Smooth muscle cell (in vitro differentiated cells): Measurements from ENCODE around the gene MYADM. TPM values are rescaled to one million over a fixed set of nuclear protein-coding genes. Genes with fewer than 3 reads are reported as not detected.

ENCODE experiments used
- DNase-seq: peaks from one replicate; lab custom pipeline; 2025; ENCODE audit not compliant: unreplicated experiment; lab: John Stamatoyannopoulos, UW
- H2AFZ ChIP-seq: fragments of 200-600 bp; sonication (generic); 2 replicates; pipeline ENCODE4 v1.6.0; 2016; ENCODE audit warnings: antibody characterized with exemption, low read depth, mild to moderate bottlenecking
- H3F3A ChIP-seq: fragments of 200-600 bp; sonication (generic); 2 replicates; pipeline ENCODE4 v1.6.0; 2017; ENCODE audit warnings: antibody characterized with exemption, low read depth
- H3K27ac ChIP-seq: fragments of 200-600 bp; sonication (generic); 2 replicates; pipeline ENCODE4 v1.5.1; 2016; ENCODE audit warnings: low read depth, mild to moderate bottlenecking
- H3K27me3 ChIP-seq: fragments of 200-600 bp; sonication (generic); 2 replicates; pipeline ENCODE4 v1.6.1; 2016; ENCODE audit warnings: low read depth, mild to moderate bottlenecking
- H3K36me3 ChIP-seq: fragments of 200-600 bp; sonication (generic); 2 replicates; pipeline ENCODE4 v1.5.1; 2016; ENCODE audit warnings: low read depth
- H3K4me1 ChIP-seq: fragments of 200-600 bp; sonication (generic); 2 replicates; pipeline ENCODE4 v1.5.1; 2016; ENCODE audit warnings: low read depth
- H3K4me2 ChIP-seq: fragments of 200-600 bp; sonication (generic); 2 replicates; pipeline ENCODE4 v1.6.0; 2016; ENCODE audit warnings: mild to moderate bottlenecking
- H3K4me3 ChIP-seq: fragments of 200-600 bp; sonication (generic); 2 replicates; pipeline ENCODE4 v1.5.1; 2016; ENCODE audit warnings: mild to moderate bottlenecking
- H3K79me2 ChIP-seq: fragments of 200-600 bp; sonication (generic); 2 replicates; pipeline ENCODE4 v1.6.0; 2016; ENCODE audit warnings: low read depth, mild to moderate bottlenecking
- H3K9ac ChIP-seq: fragments of 200-600 bp; sonication (generic); 2 replicates; pipeline ENCODE4 v1.6.0; 2016; ENCODE audit warnings: low read depth
- H3K9me3 ChIP-seq: fragments of 200-600 bp; sonication (generic); replicated peaks from 2 replicates; pipeline ENCODE4 v1.5.1; 2016; ENCODE audit warnings: low read depth
- H4K20me1 ChIP-seq: fragments of 200-600 bp; sonication (generic); 2 replicates; pipeline ENCODE4 v1.6.0; 2016; ENCODE audit warnings: low read depth
- CTCF ChIP-seq: fragments of 200-600 bp; sonication (generic); IDR thresholded peaks from 2 replicates; pipeline ENCODE4 v1.5.1; 2017; ENCODE audit warnings: borderline replicate concordance, mild to moderate bottlenecking, antibody characterized with exemption; ENCODE audit not compliant: insufficient read depth, poor library complexity, severe bottlenecking
- WGBS: methylation state at CpG from one replicate; pipeline ENCODE4 v1.1.7; 2016; ENCODE audit warnings: low lambda C conversion rate; 5-methylcytosine and 5-hydroxymethylcytosine counted together
- polyA plus RNA-seq: library from polyadenylated mRNA; unstranded; fragments of >200 nt; fragmentation: Nextera tagmentation; extraction: Ambion mirVana; gene quantifications from 2 replicates; pipeline ENCODE4 v1.2.1, GENCODE V29; 2016
- total RNA-seq: library from RNA; depleted of rRNA; stranded (reverse); fragments of >200 nt; gene quantifications from 2 replicates; pipeline ENCODE4 v1.2.3, GENCODE V29; 2014

The MYADM gene
- total and polyA plus RNA-seq, 2 experiments from 2014 or later, result 97.6 to 193 TPM

- Histone ChIP-seq H3K27ac (no peak within 1 kb of the TSS), H2AFZ (no peak within 1 kb of the TSS), H4K20me1 (peaks cover 7% of the 10 kb centered on the region), H3K36me3 (no peaks in the 10 kb centered on the region), H3F3A (peaks cover 10% of the 10 kb centered on the region), H3K9ac (no peak within 1 kb of the TSS), H3K4me1 (peaks cover 6% of the 10 kb centered on the region), H3K4me2 (peak within 1 kb of the TSS; percentile 82), H3K27me3 (peaks cover 59% of the 10 kb centered on the region), H3K4me3 (peak within 1 kb of the TSS; percentile 38), H3K9me3 (no peaks in the 10 kb centered on the region), H3K79me2 (no peaks in the 10 kb centered on the region)
- DNase-seq, result peak; percentile 30
- peak; percentile 42 for TF ChIP-seq CTCF
- WGBS, result 4% methylated on average over 28 of the region's 49 CpGs
These were observed 14.1 kb downstream of the MYADM start, which contains the start of gene PRKCG for GRCh38 chr19:53881482-53882390. TSS of gene PRKCG (plus strand) at chr19:53882197. CDS start at chr19:53882495, 298 bp downstream.

GRCh38 chr19:53882391-53883050 is 14.8 kb downstream of the MYADM start:
- Histone ChIP-seq H3K79me2 (no peaks in the 10 kb centered on the region), H3K9me3 (no peaks in the 10 kb centered on the region), H3K4me1 (peaks cover 6% of the 10 kb centered on the region), H3K27ac (no peak overlapping the region), H3K4me3 (peak overlapping the region; percentile 38), H3K4me2 (peak overlapping the region; percentile 82), H3K36me3 (no peaks in the 10 kb centered on the region), H4K20me1 (no peaks in the 10 kb centered on the region), H3K9ac (no peak overlapping the region), H2AFZ (no peak overlapping the region), H3K27me3 (peaks cover 59% of the 10 kb centered on the region), H3F3A (peaks cover 4% of the 10 kb centered on the region)
- no peak for TF ChIP-seq CTCF
- WGBS, result 16% methylated on average over 16 of the region's 18 CpGs
- no peak for DNase-seq

GRCh38 chr19:53883231-53883661 is 15.6 kb downstream of the MYADM start:
- no peak for TF ChIP-seq CTCF
- H2AFZ ChIP-seq, result no peak overlapping the region
- H3K9me3 ChIP-seq, result no peaks in the 10 kb centered on the region
- peaks cover 6% of the 10 kb centered on the region for H3K4me1 ChIP-seq
- H3K9ac ChIP-seq, result no peak overlapping the region
- H3K4me3 ChIP-seq, result no peak overlapping the region
- H3K27ac ChIP-seq, result no peak overlapping the region
- 4% methylated on average over 4 of the region's 19 CpGs for WGBS
- H3K36me3 ChIP-seq, result no peaks in the 10 kb centered on the region
- no peaks in the 10 kb centered on the region for H3K79me2 ChIP-seq
- peaks cover 4% of the 10 kb centered on the region for H3F3A ChIP-seq
- H3K27me3 ChIP-seq, result peaks cover 59% of the 10 kb centered on the region
- no peak for DNase-seq
- no peaks in the 10 kb centered on the region for H4K20me1 ChIP-seq
- no peak overlapping the region for H3K4me2 ChIP-seq
